ENCODE results near the gene NEXMIF.
"Not testable (repeated sequence)": the region's sequence is repeated elsewhere in the genome, so short reads cannot be mapped to it uniquely, and the experiment has no call there.

Gene NEXMIF

DNA sequence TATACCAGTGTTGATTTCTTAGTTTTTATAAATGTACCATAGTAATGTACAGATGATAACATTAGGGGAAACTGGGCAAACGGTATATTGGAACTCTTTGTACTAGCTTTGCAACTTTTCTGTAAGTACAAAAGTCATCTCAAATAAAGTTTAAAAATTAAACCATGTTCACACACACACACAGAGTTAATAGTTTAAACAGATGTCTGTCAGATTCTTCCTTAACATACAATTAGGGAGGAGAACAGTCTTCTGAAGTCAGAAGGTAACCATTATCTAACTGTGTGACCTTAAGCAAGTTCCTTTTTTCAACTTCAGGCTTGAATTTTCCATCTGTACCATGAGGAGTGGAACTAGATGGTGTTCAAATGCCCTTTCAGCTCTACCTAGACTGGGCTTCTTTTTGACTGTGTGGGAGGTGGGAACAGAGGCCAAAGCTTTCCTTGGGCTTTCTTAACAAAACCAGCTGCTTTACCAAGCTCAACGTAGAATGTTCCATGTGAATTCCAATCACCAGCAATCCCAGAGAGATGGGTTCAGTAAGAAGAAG, 127.8 kb downstream of the NEXMIF start:
- DNase-seq (ENCODE audit: low read depth, low spot score), result no peak

DNA sequence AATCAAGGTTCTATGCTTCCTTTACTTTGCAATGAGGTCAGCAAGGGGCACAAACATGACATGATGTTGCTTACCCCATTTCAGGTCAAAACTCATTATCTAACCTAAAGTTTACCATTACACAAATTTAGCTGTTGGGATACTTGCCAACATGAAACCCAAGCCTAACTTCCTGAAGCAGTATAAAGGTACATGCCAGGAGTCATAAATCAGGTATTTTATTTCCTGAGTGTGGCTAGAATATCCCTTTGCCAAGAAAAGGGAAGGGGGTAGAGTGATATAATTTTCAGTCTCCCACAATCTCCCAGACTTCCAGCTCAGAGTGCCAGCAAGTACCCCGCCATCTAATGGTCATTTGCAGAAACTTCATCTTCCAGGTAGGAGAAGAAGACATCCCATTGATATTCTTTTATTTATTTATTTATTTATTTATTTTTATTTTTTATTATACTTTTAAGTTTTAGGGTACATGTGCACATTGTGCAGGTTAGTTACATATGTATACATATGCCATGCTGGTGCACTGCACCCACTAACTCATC, 136.6 kb downstream of the NEXMIF start:
- DNase-seq (ENCODE audit: low read depth, low spot score), result no peak

DNA sequence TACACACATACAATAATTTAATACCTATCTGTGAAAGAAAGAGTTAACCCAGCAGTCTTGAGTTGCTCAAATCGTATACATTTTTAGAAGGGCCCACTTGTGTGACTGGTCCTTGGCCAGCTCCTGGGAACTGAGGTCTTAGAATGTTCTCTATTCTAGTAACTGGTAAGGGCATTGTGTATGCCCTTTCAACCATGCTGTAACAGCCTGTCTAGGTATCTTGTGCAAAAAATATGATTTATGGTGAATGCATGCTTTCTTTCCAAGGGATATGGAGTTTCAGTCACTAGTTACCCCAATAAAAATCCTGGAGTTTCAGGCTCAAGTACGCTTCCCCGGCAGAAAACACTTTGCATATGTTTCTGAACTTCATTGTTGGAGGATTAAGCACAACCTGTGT, 140.6 kb downstream of the NEXMIF start:
- no peak for DNase-seq (ENCODE audit: low read depth, low spot score)

DNA sequence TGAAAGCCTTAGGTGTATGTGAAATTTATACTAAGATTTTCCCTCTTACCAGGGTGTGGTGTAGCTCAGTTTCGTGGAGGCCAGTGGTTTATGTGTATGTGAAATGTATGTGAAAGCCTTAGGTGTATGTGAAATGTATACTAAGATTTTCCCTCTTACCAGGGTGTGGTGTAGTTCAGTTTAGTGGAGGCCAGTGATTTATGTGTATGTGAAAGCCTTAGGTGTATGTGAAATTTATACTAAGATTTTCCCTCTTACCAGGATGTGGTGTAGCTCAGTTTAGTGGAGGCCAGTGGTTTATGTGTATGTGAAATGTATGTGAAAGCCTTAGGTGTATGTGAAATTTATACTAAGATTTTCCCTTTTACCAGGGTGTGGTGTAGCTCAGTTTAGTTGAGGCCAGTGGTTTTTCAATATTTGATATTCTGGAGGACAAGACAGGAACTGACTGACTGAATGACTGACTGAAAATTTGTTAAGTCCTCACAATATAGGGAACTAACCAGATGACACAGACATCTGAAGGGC, 143.7 kb downstream of the NEXMIF start:
- no peak for DNase-seq (ENCODE audit: low read depth, low spot score)

DNA sequence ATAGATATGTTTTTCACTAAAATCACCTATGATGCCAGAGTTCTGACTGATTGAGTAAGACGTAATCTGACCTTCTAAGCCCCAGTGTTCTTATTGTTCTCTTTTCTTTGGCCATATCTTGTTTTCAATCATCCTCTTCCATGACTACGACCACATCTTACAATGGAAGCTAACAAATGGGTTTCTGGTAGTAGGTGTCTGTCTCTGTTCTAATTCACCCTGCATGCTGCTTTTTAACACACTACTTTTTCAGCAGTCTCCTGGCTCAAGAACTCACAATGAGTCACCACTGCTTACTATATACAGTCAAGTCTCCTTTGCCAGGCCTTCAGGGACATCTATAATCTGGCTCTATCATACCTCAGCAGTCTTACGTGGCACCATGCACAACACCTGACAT, 146.1 kb downstream of the NEXMIF start:
- DNase-seq (ENCODE audit: low read depth, low spot score), result no peak

DNA sequence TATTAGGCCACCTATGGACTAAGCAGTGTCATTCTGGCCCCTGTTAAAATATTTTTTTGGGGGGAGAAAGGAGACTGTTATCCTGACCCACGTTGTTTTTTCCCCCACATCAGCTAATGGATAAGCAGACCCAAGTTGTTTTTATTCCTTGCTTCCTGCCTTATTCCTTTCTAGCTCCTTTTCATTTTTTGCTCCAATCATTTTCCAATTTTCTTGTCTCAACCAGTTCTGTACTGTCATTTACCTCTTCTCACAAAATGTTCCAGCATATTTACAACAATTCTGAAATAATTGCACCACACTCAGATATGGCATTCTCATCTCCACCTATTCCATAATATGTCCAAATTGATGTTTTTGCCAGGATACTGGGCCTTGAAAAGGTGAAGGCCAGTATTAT, 150.3 kb downstream of the NEXMIF start:
- DNase-seq (ENCODE audit: low read depth, low spot score), result no peak

DNA sequence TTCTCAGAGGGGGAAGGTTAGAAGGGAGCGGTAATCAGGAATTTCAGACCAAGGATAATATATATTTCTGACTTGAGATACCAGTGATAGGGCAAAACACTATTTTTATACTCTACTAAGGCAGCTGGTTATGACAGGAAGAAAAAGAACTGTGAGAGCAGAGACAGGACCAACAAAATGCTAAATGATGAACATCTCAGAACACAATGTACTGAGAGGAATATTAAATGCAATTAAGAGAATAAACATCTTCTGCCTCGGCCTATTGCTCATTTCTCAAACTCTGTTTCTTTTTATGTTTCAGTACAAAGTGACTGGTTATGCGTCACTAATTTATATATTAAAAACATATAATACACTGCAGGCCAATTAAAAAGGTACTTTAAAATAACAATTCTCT, 188.8 kb downstream of the NEXMIF start:
- no peak for DNase-seq (ENCODE audit: low read depth, low spot score)

DNA sequence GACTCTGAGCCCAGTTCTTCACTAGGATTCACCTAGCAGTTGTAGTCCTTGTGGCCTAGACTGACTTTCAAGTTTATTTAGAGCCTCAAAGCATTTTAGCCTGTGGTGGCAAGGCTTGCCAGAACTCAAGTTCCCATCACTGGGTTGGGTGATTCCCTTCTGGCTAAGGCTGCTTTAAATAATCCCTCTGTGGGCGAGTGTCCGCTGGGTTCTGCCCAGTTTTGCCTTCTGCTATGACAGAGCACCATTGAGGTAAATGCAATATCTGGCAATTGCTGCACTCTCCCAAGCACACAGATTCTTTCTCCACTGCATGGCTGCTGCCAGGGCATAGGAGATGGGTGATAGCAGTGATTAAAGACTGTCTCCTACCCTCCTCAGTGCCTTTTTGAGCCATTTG, 220.0 kb downstream of the NEXMIF start:
- no peak for DNase-seq (ENCODE audit: low read depth, low spot score)

GRCh38 chrX:74701343-74701742, 223.9 kb downstream of the NEXMIF start:
- DNase-seq (ENCODE audit: low read depth, low spot score), result not testable (repeated sequence)

DNA sequence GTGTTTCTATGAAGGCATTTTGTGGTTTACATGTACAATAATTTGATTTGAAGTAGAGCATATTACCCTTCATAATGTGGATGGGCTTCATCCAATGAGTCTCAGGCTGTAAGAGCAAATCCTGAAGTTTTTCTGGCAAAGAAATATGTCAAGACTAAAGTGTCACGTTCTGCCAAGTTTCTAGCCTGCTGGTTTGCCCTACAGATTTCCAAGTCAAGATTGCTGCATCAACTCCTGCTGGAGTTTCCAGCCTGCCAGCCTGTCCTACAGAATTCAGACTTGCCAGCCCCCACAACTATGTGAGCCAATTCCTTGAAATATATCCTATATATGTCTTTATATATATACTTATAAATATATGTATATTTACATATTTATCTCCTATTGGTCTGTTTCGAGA, 240.8 kb downstream of the NEXMIF start:
- no peak for DNase-seq (ENCODE audit: low read depth, low spot score)
